ENCODE measurements around the gene GSPT1.
"Not testable (repeated sequence)": the region's sequence is repeated elsewhere in the genome, so short reads cannot be mapped to it uniquely, and the experiment has no call there.

GSPT1 gene

DNA sequence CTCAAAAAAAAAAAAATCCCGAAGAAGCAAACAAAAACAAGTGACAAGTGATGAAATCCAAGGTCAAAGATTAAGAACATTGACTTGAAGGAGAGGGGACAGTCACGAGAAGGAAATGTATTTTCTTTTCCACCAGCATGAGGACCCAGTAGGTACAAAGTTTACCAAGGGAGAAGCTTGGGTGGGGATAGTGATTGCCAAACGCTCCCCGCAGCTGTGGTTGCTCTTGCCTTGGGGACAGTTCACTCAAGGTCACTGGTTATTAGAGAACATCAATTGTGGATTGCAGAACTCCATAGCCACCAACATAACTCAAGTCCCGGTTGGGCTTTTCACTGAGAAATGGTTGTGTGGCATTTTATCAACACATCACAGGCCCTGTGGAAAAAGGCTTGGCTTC lies 91.4 kb downstream of the GSPT1 start:
- no peak for DNase-seq (ENCODE audit: low read depth)
- H3K4me3 ChIP-seq (ENCODE audit: low read depth, low read length) = no peak overlapping the region

DNA sequence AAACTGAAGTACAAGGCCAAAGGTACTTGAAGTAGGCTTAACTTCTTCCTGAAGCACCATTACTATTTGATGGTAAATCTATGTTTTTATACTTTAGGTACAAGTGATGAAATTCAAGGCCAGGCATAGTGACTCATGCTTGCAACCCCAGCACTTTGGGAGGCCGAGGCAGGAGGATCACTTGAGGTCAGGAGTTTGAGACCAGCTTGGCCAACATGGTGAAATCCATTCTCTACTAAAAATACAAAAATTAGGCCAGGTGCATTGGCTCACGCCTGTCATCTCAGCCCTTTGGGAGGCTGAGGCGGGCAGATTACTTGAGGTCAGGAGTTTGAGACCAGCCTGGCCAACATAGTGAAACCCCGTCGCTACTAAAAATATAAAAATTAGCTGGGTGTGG lies 92.1 kb downstream of the GSPT1 start:
- DNase-seq (ENCODE audit: low read depth); H3K4me3 ChIP-seq (ENCODE audit: low read depth, low read length): not testable (repeated sequence)

DNA sequence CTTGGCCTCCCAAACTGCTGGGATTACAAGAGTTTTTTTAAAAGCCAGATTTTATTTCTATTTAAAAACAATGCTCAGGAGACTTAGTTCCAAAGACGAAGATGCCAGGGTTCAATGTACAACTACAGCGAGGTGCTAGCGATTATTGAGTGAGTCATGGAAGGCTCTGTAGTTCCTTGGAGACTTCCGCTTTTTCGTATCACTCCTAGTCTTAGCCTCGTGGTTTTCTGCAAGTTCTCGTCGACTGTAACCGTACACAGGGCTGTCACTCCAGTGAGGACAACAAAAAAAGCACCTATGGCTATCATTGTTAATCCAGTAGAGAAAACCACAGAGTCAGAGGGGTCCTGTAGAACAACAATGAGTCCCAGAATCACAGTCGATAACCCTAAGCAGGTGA lies 96.0 kb downstream of the GSPT1 start:
- no peak for DNase-seq (ENCODE audit: low read depth)
- H3K4me3 ChIP-seq (ENCODE audit: low read depth, low read length) = no peak overlapping the region

DNA sequence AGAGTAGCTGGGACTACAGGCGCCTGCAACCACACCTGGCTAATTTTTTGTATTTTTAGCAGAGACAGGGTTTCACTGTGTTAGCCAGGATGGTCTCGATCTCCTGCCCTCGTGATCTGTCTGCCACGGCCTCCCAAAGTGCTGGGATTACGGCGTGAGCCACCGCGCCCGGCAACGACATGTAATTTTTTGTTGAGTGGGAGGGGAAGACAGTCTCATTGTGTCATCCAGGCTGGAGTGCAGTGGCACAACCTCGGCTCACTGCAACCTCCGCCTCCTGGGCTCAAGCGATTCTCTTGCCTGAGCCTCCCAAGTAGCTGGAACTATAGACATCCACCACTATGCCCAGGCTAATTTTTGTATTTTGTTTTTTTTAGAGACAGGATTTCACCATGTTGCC lies 96.8 kb downstream of the GSPT1 start:
- DNase-seq (ENCODE audit: low read depth) = not testable (repeated sequence)

More for the DNA sequence above, 96.8 kb downstream of the GSPT1 start:
- H3K4me3 ChIP-seq (ENCODE audit: low read depth, low read length) = not testable (repeated sequence)

Data from skeletal muscle cell (primary cell).